HCT116 (cell line): ENCODE results near the gene ZNF536. TPM values are rescaled to one million over a fixed set of nuclear protein-coding genes. Genes with fewer than 3 reads are reported as not detected.

Source experiments
- ATAC-seq: fragments of 200-7000 bp; cut with Tn5 transposase; 2 replicates; pipeline ENCODE4 v1.9.1; 2020; ENCODE audit warnings: mild to moderate bottlenecking, moderate library complexity
- BruUV-seq: library from RNA; stranded (reverse); fragments of 400-500 nt; replicated peaks from 2 replicates; lab custom pipeline; 2021; lab: Mats Ljungman, UMichigan
- CTCF ChIA-PET: fragments of 300-600 bp; sonication (Branson Sonifier 250); formaldehyde crosslinking; loops from one replicate; lab custom pipeline; 2021; ENCODE audit warnings: antibody characterized with exemption; lab: Charles Lee
- POLR2A ChIA-PET: fragments of 300-600, 350-600 bp; sonication (Branson Sonifier 250); formaldehyde crosslinking; loops from one replicate; lab custom pipeline; 2021; ENCODE audit warnings: antibody characterized with exemption; lab: Charles Lee
- RAD21 ChIA-PET, 2 experiments: fragments of 300-600 bp; sonication (Branson Sonifier 250); formaldehyde crosslinking; loops; one replicate each; lab custom pipeline; 2023; ENCODE audit warnings: low total read pairs in 2 of 2; ENCODE audit not compliant: uncharacterized antibody in 2 of 2, unreplicated experiment in 2 of 2, low non-redundant PET in 1 of 2; lab: Charles Lee
- DNase-seq: peaks from one replicate; pipeline ENCODE4 v3.0.0-alpha.2; 2010; ENCODE audit warnings: low read depth, low spot score
- H2AFZ ChIP-seq: fragments of 200-600 bp; shearing (Covaris generic), sonication (generic); 2 replicates; pipeline ENCODE4 v1.6.1; 2017; ENCODE audit warnings: low read depth, mixed run types, mixed read lengths, antibody characterized with exemption, low read length; ENCODE audit not compliant: poor library complexity, severe bottlenecking
- H3K27ac ChIP-seq: 2 replicates; pipeline ENCODE4 v1.5.1; 2012; ENCODE audit warnings: low read depth, low read length
- H3K27me3 ChIP-seq: fragments of 200-600 bp; sonication (generic); 2 replicates; pipeline ENCODE4 v1.6.1; 2016; ENCODE audit warnings: mixed run types, low read length, mixed read lengths; ENCODE audit not compliant: insufficient read depth
- H3K36me3 ChIP-seq, 2 experiments: fragments of 200-500 bp in 1 of 2; fragments of 200-600 bp in 1 of 2; sonication (Bioruptor generic) in 1 of 2; sonication (generic) in 1 of 2; 2 replicates each; pipeline versions ENCODE4 v1.5.1 to v1.6.1; 2014 to 2016; ENCODE audit warnings: low read length in 2 of 2, inconsistent platforms in 1 of 2, mixed read lengths in 1 of 2, mixed run types in 1 of 2; ENCODE audit not compliant: insufficient read depth in 2 of 2, control insufficient read depth in 1 of 2
- H3K4me1 ChIP-seq, 2 experiments: fragments of 200-600 bp in 1 of 2; sonication (generic) in 1 of 2; 2 replicates each; pipeline versions ENCODE4 v1.5.1 to v1.6.1; 2012 to 2017; ENCODE audit warnings: low read length in 2 of 2, inconsistent platforms in 1 of 2, mild to moderate bottlenecking in 1 of 2, mixed read lengths in 1 of 2, mixed run types in 1 of 2, moderate library complexity in 1 of 2; ENCODE audit not compliant: insufficient read depth in 2 of 2, control insufficient read depth in 1 of 2
- H3K4me2 ChIP-seq: fragments of 200-600 bp; sonication (generic); 2 replicates; pipeline ENCODE4 v1.6.1; 2017; ENCODE audit warnings: mixed run types, low read length, mixed read lengths
- H3K4me3 ChIP-seq, 2 experiments: fragments of 200-600 bp in 1 of 2; sonication (generic) in 1 of 2; replicated peaks in 1 of 2; 2 replicates each; pipeline ENCODE4 v1.5.1; 2011 to 2016; ENCODE audit warnings: low read length in 2 of 2, control low read depth in 1 of 2, low read depth in 1 of 2, mild to moderate bottlenecking in 1 of 2, mixed read lengths in 1 of 2, mixed run types in 1 of 2
- H3K79me2 ChIP-seq: fragments of 200-600 bp; sonication (generic); 2 replicates; pipeline ENCODE4 v1.6.1; 2017; ENCODE audit warnings: mild to moderate bottlenecking, mixed run types, low read length, moderate library complexity, mixed read lengths; ENCODE audit not compliant: insufficient read depth
- H3K9ac ChIP-seq: fragments of 200-600 bp; sonication (generic); 2 replicates; pipeline ENCODE4 v1.6.1; 2016; ENCODE audit warnings: low read length, mixed read lengths
- H3K9me2 ChIP-seq: fragments of 200-600 bp; sonication (generic), shearing (Covaris generic); 2 replicates; pipeline ENCODE4 v1.6.1; 2017; ENCODE audit warnings: mixed run types, mild to moderate bottlenecking, moderate library complexity; ENCODE audit not compliant: insufficient read depth
- H3K9me3 ChIP-seq, 2 experiments: fragments of 200-500 bp in 1 of 2; fragments of 200-600 bp in 1 of 2; sonication (Bioruptor generic) in 1 of 2; sonication (generic) in 1 of 2; 2 replicates each; pipeline ENCODE4 v1.6.1; 2014 to 2017; ENCODE audit warnings: low read length in 2 of 2, mixed read lengths in 2 of 2, inconsistent platforms in 1 of 2, low read depth in 1 of 2, mild to moderate bottlenecking in 1 of 2, mixed run types in 1 of 2, moderate library complexity in 1 of 2; ENCODE audit not compliant: control insufficient read depth in 1 of 2, insufficient read depth in 1 of 2
- H4K20me1 ChIP-seq: fragments of 200-600 bp; sonication (generic), shearing (Covaris generic); 2 replicates; pipeline ENCODE4 v1.6.1; 2017; ENCODE audit warnings: mixed run types, mild to moderate bottlenecking, moderate library complexity; ENCODE audit not compliant: insufficient read depth
- ATF3 ChIP-seq: IDR thresholded peaks from 2 replicates; pipeline ENCODE4 v1.6.1; 2012
- CBX3 ChIP-seq: IDR thresholded peaks from 2 replicates; pipeline ENCODE4 v1.6.1; 2012; ENCODE audit warnings: low read depth
- CEBPB ChIP-seq: IDR thresholded peaks from 2 replicates; pipeline ENCODE4 v1.6.1; 2012; ENCODE audit warnings: low read depth
- CTCF ChIP-seq, 3 experiments: fragments of 200-600 bp in 1 of 3; sonication (generic) in 1 of 3; IDR thresholded peaks in 2 of 3; conservative IDR thresholded peaks in 1 of 3; 2 replicates each; pipeline ENCODE4 v1.5.1; 2012 to 2017; ENCODE audit warnings: low read depth in 2 of 3, low read length in 2 of 3, antibody characterized with exemption in 1 of 3, borderline replicate concordance in 1 of 3, control low read depth in 1 of 3, mild to moderate bottlenecking in 1 of 3, mixed read lengths in 1 of 3, mixed run types in 1 of 3, moderate library complexity in 1 of 3; ENCODE audit not compliant: insufficient read depth in 1 of 3
- EGR1 ChIP-seq: IDR thresholded peaks from 2 replicates; pipeline ENCODE4 v1.6.1; 2012; ENCODE audit warnings: low read depth
- ELF1 ChIP-seq: IDR thresholded peaks from 2 replicates; pipeline ENCODE4 v1.6.1; 2012; ENCODE audit warnings: low read depth, borderline replicate concordance
- EZH2 ChIP-seq: fragments of 200-600 bp; sonication (generic); IDR thresholded peaks from 2 replicates; pipeline ENCODE4 v1.6.1; 2017; ENCODE audit warnings: antibody characterized with exemption, mixed run types
- EZH2phosphoT487 ChIP-seq: fragments of 200-600 bp; IDR thresholded peaks from 2 replicates; pipeline ENCODE4 v1.6.1; 2018; ENCODE audit warnings: antibody characterized with exemption, borderline replicate concordance
- FOSL1 ChIP-seq: IDR thresholded peaks from 2 replicates; pipeline ENCODE4 v1.6.1; 2012; ENCODE audit warnings: low read depth
- MAX ChIP-seq: IDR thresholded peaks from 2 replicates; pipeline ENCODE4 v1.6.1; 2012
- POLR2AphosphoS5 ChIP-seq: IDR thresholded peaks from 2 replicates; pipeline ENCODE4 v1.6.1; 2011; ENCODE audit warnings: mild to moderate bottlenecking, low read depth, low read length, moderate library complexity
- REST ChIP-seq: IDR thresholded peaks from 2 replicates; pipeline ENCODE4 v1.6.1; 2012; ENCODE audit warnings: low read depth
- SIN3A ChIP-seq: IDR thresholded peaks from 2 replicates; pipeline ENCODE4 v1.6.1; 2012; ENCODE audit warnings: low read depth
- SP1 ChIP-seq: IDR thresholded peaks from 2 replicates; pipeline ENCODE4 v1.6.1; 2012; ENCODE audit warnings: low read depth
- SRF ChIP-seq: IDR thresholded peaks from 2 replicates; pipeline ENCODE4 v1.6.1; 2012; ENCODE audit warnings: low read depth
- YY1 ChIP-seq: IDR thresholded peaks from 2 replicates; pipeline ENCODE4 v1.6.1; 2011; ENCODE audit warnings: low read length, low read depth, moderate library complexity, mild to moderate bottlenecking; ENCODE audit not compliant: insufficient replicate concordance; ENCODE audit errors: extremely low read depth
- ZBTB33 ChIP-seq: IDR thresholded peaks from 2 replicates; pipeline ENCODE4 v1.6.1; 2011; ENCODE audit warnings: mild to moderate bottlenecking, low read length, moderate library complexity; ENCODE audit not compliant: insufficient replicate concordance; ENCODE audit errors: extremely low read depth
- ZFX ChIP-seq: fragments of 450-650 bp; IDR thresholded peaks from 2 replicates; pipeline ENCODE4 v1.6.1; 2017
- ZNF274 ChIP-seq: fragments of 200-500 bp; sonication (Bioruptor generic); IDR thresholded peaks from 2 replicates; pipeline ENCODE4 v1.6.1; 2014; ENCODE audit warnings: mild to moderate bottlenecking, low read depth, low read length, inconsistent platforms
- intact Hi-C: fragments of 100-400 bp; cut with micrococcal nuclease; formaldehyde crosslinking; loops from 2 replicates; pipeline ENCODE4 v1.10.0; 2022
- total RNA-seq: library from RNA; stranded (reverse); gene quantifications from one replicate; pipeline ENCODE4 v1.2.1, GENCODE V29; 2021; ENCODE audit not compliant: unreplicated experiment

The ZNF536 gene
- total RNA-seq, 1 experiment from 2014 or later, result not detected

- TF ChIP-seq YY1, result no peak
- TF ChIP-seq CEBPB, result no peak
- no peak for TF ChIP-seq ELF1
These were observed 1.4 kb downstream of the ZNF536 start (continued) for GRCh38 chr19:30373593-30373992.

DNA sequence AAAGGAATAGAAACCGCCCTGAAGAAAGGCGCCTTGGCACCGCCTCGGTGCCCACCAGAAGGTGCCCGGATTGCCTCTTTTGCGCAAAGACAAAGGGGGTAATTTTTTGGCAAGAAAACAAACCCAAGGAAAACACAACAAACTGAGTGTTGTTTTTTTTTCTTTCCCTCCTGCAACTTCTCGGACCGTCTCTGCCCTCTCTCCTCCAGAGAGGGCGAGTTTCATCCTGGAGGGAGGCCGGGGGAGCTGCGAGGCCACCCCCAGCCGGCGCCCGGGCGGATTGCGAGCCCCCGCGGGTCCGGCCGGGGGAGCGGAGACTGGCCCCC, 2.3 kb downstream of the ZNF536 start:
- ChIA-PET CTCF (no interaction called here), POLR2A (no interaction called here), RAD21 (no interaction called here)
- Histone ChIP-seq H2AFZ (no peak overlapping the region), H3K27me3 (peaks cover 6% of the 10 kb centered on the region; the same call in 1 of the 2 replicates), H3K36me3 (no peaks in the 10 kb centered on the region), H4K20me1 (no peaks in the 10 kb centered on the region), H3K9me2 (no peaks in the 10 kb centered on the region), H3K4me1 (no peaks in the 10 kb centered on the region), H3K79me2 (no peaks in the 10 kb centered on the region), H3K27ac (no peak overlapping the region), H3K4me2 (no peak overlapping the region), H3K4me3 (no peak overlapping the region), H3K9me3 (no peaks in the 10 kb centered on the region), H3K9ac (no peak overlapping the region)
- DNase-seq, result no peak
- no peak for ATAC-seq
- TF ChIP-seq ZNF274 (no peak), CEBPB (no peak), EGR1 (no peak), YY1 (no peak), SRF (no peak), CBX3 (no peak), POLR2AphosphoS5 (no peak), ATF3 (no peak), CTCF (IDR thresholded peaks at IDR 0.05 in 2 of 3, conservative IDR thresholded peaks at IDR 0.05 in 1 of 3; ENCODE audit: borderline replicate concordance in 1 of 3, insufficient read depth in 1 of 3, low read depth in 2 of 3, low read length in 2 of 3) (no peak), ZBTB33 (no peak), MAX (no peak), EZH2phosphoT487 (no peak), REST (no peak), FOSL1 (no peak), ZFX (no peak), EZH2 (no peak), SP1 (no peak), SIN3A (no peak)
- no TSS peak for BruUV-seq
- intact Hi-C loops, result no loop called here
